GM12892 (cell line): Measurements from ENCODE around the gene MYCBP.

Experiments
- POLR2A ChIP-seq: IDR thresholded peaks from 2 replicates; pipeline ENCODE4 v1.6.1; 2011; ENCODE audit warnings: low read depth, low read length, control low read depth
- POLR2AphosphoS5 ChIP-seq: IDR thresholded peaks from 2 replicates; pipeline ENCODE4 v1.6.1; 2011; ENCODE audit warnings: low read depth, low read length, control low read depth

DNA sequence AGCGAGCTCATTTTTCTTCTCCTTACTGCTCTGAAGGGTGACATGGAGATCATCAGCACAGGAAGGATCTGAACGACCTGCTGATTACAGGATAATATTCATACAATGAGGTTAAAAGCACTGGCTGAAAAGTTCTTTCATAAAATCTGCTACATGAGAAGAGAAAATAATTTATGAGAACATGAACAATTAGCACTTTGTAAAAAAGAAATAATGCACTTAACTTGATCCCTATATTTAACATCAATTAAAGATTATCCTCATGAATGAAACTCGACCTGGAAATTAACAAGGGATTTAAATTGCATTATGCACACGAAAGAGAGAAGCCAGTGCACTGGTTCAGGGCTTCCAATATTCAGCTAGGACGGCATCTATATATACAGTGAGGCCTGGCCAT lies 60.2 kb downstream of the MYCBP start:
- TF ChIP-seq POLR2AphosphoS5 (no peak), POLR2A (no peak)
